Neural cell (in vitro differentiated cells): ENCODE results near the gene NUTM1. TPM values are rescaled to one million over a fixed set of nuclear protein-coding genes. Genes with fewer than 3 reads are reported as not detected.

ENCODE experiments used
- H2AFZ ChIP-seq: fragments of 200-600, 300-800 bp; sonication (generic), shearing (Covaris generic); 2 replicates; pipeline ENCODE4 v1.6.0; 2014; ENCODE audit warnings: low read depth, mild to moderate bottlenecking, antibody characterized with exemption, low read length, moderate library complexity
- H3F3A ChIP-seq: fragments of 200-600 bp; shearing (Covaris generic); 2 replicates; pipeline ENCODE4 v1.6.1; 2016; ENCODE audit warnings: mild to moderate bottlenecking, moderate library complexity, mixed read lengths, antibody characterized with exemption, low read length; ENCODE audit not compliant: insufficient read depth, poor library complexity, severe bottlenecking
- H3K27ac ChIP-seq: fragments of 200-600, 300-800 bp; sonication (generic), shearing (Covaris generic); 2 replicates; pipeline ENCODE4 v1.5.1; 2014; ENCODE audit warnings: mild to moderate bottlenecking, low read length, moderate library complexity
- H3K27me3 ChIP-seq: fragments of 300-800, 200-600 bp; sonication (generic), shearing (Covaris generic); 2 replicates; pipeline ENCODE4 v1.6.0; 2014; ENCODE audit warnings: mild to moderate bottlenecking, low read depth, low read length, moderate library complexity; ENCODE audit not compliant: insufficient read depth
- H3K36me3 ChIP-seq: fragments of 300-800, 200-600 bp; sonication (generic), shearing (Covaris generic); 2 replicates; pipeline ENCODE4 v1.5.1; 2014; ENCODE audit warnings: mild to moderate bottlenecking, antibody characterized with exemption, low read length, moderate library complexity; ENCODE audit not compliant: insufficient read depth
- H3K4me2 ChIP-seq: fragments of 300-800, 200-600 bp; sonication (generic), shearing (Covaris generic); 2 replicates; pipeline ENCODE4 v1.6.0; 2014; ENCODE audit warnings: mild to moderate bottlenecking, low read length
- H3K4me3 ChIP-seq: fragments of 300-800, 200-600 bp; sonication (generic), shearing (Covaris generic); 2 replicates; pipeline ENCODE4 v1.5.1; 2014; ENCODE audit warnings: mild to moderate bottlenecking, low read length, moderate library complexity
- H3K79me2 ChIP-seq: fragments of 200-600 bp; shearing (Covaris generic); replicated peaks from 2 replicates; pipeline ENCODE4 v1.6.0; 2014; ENCODE audit warnings: mild to moderate bottlenecking, low read length, moderate library complexity; ENCODE audit not compliant: insufficient read depth
- H3K9ac ChIP-seq: fragments of 300-800, 200-600 bp; sonication (generic), shearing (Covaris generic); 2 replicates; pipeline ENCODE4 v1.6.1; 2016; ENCODE audit warnings: mild to moderate bottlenecking, low read length, mixed read lengths
- H3K9me2 ChIP-seq: fragments of 200-600 bp; shearing (Covaris generic); 2 replicates; pipeline ENCODE4 v1.6.1; 2016; ENCODE audit warnings: mild to moderate bottlenecking, low read length, mixed read lengths; ENCODE audit not compliant: insufficient read depth
- H3K9me3 ChIP-seq: fragments of 200-600, 300-800 bp; sonication (generic), shearing (Covaris generic); 2 replicates; pipeline ENCODE4 v1.6.1; 2016; ENCODE audit warnings: mild to moderate bottlenecking, mixed run types, low read length, moderate library complexity, mixed read lengths
- H4K20me1 ChIP-seq: fragments of 200-600 bp; shearing (Covaris generic); 2 replicates; pipeline ENCODE4 v1.6.1; 2016; ENCODE audit warnings: mild to moderate bottlenecking, mixed run types; ENCODE audit not compliant: insufficient read depth
- CTCF ChIP-seq: fragments of 450-650 bp; IDR thresholded peaks from 2 replicates; pipeline ENCODE4 v1.5.1; 2014; ENCODE audit warnings: antibody characterized with exemption, mild to moderate bottlenecking, moderate library complexity; ENCODE audit not compliant: poor library complexity, severe bottlenecking
- EP300 ChIP-seq: fragments of 450-650 bp; conservative IDR thresholded peaks from 2 replicates; pipeline ENCODE4 v1.6.1; 2014; ENCODE audit warnings: antibody characterized with exemption, mild to moderate bottlenecking, moderate library complexity; ENCODE audit not compliant: poor library complexity, severe bottlenecking
- EZH2 ChIP-seq: fragments of 200-600, 300-800 bp; shearing (Covaris generic), sonication (generic); IDR thresholded peaks from 2 replicates; pipeline ENCODE4 v1.6.1; 2014; ENCODE audit warnings: antibody characterized with exemption, low read length, borderline replicate concordance, mild to moderate bottlenecking; ENCODE audit not compliant: insufficient read depth, poor library complexity, severe bottlenecking
- MXI1 ChIP-seq: fragments of 450-650 bp; conservative IDR thresholded peaks from 2 replicates; pipeline ENCODE4 v1.6.1; 2014; ENCODE audit warnings: antibody characterized with exemption, mild to moderate bottlenecking; ENCODE audit not compliant: poor library complexity, severe bottlenecking
- POLR2AphosphoS5 ChIP-seq: IDR thresholded peaks from 2 replicates; pipeline ENCODE4 v1.6.1; 2012
- RAD21 ChIP-seq: fragments of 450-650 bp; conservative IDR thresholded peaks from 2 replicates; pipeline ENCODE4 v1.6.1; 2014; ENCODE audit warnings: antibody characterized with exemption, mild to moderate bottlenecking, moderate library complexity
- SMC3 ChIP-seq: fragments of 450-650 bp; conservative IDR thresholded peaks from 2 replicates; pipeline ENCODE4 v1.6.1; 2014; ENCODE audit warnings: antibody characterized with exemption, mild to moderate bottlenecking, moderate library complexity; ENCODE audit not compliant: poor library complexity
- TAF1 ChIP-seq: IDR thresholded peaks from 2 replicates; pipeline ENCODE4 v1.6.1; 2012; ENCODE audit warnings: low read depth
- polyA plus RNA-seq: library from polyadenylated mRNA; depleted of rRNA; stranded (reverse); fragments of >200 nt; gene quantifications from 2 replicates; pipeline ENCODE4 v1.2.3, GENCODE V29; 2014
- TF ChIP-seq, protein P1 (sequence below): IDR thresholded peaks from 2 replicates; pipeline ENCODE4 v1.6.1; 2012; ENCODE audit warnings: borderline replicate concordance

NUTM1 gene
- polyA plus RNA-seq, 1 donor from 2014 or later, result not detected

DNA sequence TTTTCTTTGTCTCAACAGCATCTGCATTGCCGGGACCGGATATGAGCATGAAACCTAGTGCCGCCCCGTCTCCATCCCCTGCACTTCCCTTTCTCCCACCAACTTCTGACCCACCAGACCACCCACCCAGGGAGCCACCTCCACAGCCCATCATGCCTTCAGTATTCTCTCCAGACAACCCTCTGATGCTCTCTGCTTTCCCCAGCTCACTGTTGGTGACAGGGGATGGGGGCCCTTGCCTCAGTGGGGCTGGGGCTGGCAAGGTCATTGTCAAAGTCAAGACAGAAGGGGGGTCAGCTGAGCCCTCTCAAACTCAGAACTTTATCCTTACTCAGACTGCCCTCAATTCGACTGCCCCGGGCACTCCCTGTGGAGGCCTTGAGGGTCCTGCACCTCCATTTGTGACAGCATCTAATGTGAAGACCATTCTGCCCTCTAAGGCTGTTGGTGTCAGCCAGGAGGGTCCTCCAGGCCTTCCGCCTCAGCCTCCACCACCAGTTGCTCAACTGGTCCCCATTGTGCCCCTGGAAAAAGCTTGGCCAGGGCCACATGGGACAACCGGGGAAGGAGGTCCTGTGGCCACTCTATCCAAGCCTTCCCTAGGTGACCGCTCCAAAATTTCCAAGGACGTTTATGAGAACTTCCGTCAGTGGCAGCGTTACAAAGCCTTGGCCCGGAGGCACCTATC lies 5.0 kb downstream of the NUTM1 start:
- Histone ChIP-seq H3K4me3 (no peak overlapping the region), H3K79me2 (no peaks in the 10 kb centered on the region), H3K9me3 (no peaks in the 10 kb centered on the region), H4K20me1 (no peaks in the 10 kb centered on the region), H3K4me2 (no peak overlapping the region), H3K27me3 (no peaks in the 10 kb centered on the region), H3K9me2 (no peaks in the 10 kb centered on the region), H3K27ac (no peak overlapping the region), H3K36me3 (no peaks in the 10 kb centered on the region), H3F3A (no peaks in the 10 kb centered on the region), H2AFZ (no peak overlapping the region), H3K9ac (no peak overlapping the region)
- TF ChIP-seq EP300, result no peak
- no peak for TF ChIP-seq RAD21
- TF ChIP-seq TAF1, result no peak
- no peak for TF ChIP-seq EZH2
- TF ChIP-seq, protein P1, sequence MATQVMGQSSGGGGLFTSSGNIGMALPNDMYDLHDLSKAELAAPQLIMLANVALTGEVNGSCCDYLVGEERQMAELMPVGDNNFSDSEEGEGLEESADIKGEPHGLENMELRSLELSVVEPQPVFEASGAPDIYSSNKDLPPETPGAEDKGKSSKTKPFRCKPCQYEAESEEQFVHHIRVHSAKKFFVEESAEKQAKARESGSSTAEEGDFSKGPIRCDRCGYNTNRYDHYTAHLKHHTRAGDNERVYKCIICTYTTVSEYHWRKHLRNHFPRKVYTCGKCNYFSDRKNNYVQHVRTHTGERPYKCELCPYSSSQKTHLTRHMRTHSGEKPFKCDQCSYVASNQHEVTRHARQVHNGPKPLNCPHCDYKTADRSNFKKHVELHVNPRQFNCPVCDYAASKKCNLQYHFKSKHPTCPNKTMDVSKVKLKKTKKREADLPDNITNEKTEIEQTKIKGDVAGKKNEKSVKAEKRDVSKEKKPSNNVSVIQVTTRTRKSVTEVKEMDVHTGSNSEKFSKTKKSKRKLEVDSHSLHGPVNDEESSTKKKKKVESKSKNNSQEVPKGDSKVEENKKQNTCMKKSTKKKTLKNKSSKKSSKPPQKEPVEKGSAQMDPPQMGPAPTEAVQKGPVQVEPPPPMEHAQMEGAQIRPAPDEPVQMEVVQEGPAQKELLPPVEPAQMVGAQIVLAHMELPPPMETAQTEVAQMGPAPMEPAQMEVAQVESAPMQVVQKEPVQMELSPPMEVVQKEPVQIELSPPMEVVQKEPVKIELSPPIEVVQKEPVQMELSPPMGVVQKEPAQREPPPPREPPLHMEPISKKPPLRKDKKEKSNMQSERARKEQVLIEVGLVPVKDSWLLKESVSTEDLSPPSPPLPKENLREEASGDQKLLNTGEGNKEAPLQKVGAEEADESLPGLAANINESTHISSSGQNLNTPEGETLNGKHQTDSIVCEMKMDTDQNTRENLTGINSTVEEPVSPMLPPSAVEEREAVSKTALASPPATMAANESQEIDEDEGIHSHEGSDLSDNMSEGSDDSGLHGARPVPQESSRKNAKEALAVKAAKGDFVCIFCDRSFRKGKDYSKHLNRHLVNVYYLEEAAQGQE, result no peak
- TF ChIP-seq CTCF, result no peak
- TF ChIP-seq POLR2AphosphoS5, result no peak
- TF ChIP-seq MXI1, result no peak
- TF ChIP-seq SMC3, result no peak

GRCh38 chr15:34348735-34349300 lies 5.7 kb downstream of the NUTM1 start:
- Histone ChIP-seq H3K27me3 (no peaks in the 10 kb centered on the region), H4K20me1 (no peaks in the 10 kb centered on the region), H3K9me2 (no peaks in the 10 kb centered on the region), H3F3A (no peaks in the 10 kb centered on the region), H3K79me2 (no peaks in the 10 kb centered on the region), H3K9ac (no peak overlapping the region), H2AFZ (no peak overlapping the region), H3K4me2 (no peak overlapping the region), H3K4me3 (no peak overlapping the region), H3K36me3 (no peaks in the 10 kb centered on the region), H3K9me3 (no peaks in the 10 kb centered on the region), H3K27ac (no peak overlapping the region)
- TF ChIP-seq CTCF, result no peak
- TF ChIP-seq TAF1, result no peak
- no peak for TF ChIP-seq RAD21
- no peak for TF ChIP-seq SMC3
- no peak for TF ChIP-seq POLR2AphosphoS5
